ENCODE measurements around the gene KREMEN2. TPM values are rescaled to one million over a fixed set of nuclear protein-coding genes. Genes with fewer than 3 reads are reported as not detected.

KREMEN2 gene
- total and polyA plus RNA-seq, 2 of the 13 experiments (the other 11 are each of a cell fraction or from before 2014, with no cell fraction given): 0.48 to 1.2 TPM

DNA sequence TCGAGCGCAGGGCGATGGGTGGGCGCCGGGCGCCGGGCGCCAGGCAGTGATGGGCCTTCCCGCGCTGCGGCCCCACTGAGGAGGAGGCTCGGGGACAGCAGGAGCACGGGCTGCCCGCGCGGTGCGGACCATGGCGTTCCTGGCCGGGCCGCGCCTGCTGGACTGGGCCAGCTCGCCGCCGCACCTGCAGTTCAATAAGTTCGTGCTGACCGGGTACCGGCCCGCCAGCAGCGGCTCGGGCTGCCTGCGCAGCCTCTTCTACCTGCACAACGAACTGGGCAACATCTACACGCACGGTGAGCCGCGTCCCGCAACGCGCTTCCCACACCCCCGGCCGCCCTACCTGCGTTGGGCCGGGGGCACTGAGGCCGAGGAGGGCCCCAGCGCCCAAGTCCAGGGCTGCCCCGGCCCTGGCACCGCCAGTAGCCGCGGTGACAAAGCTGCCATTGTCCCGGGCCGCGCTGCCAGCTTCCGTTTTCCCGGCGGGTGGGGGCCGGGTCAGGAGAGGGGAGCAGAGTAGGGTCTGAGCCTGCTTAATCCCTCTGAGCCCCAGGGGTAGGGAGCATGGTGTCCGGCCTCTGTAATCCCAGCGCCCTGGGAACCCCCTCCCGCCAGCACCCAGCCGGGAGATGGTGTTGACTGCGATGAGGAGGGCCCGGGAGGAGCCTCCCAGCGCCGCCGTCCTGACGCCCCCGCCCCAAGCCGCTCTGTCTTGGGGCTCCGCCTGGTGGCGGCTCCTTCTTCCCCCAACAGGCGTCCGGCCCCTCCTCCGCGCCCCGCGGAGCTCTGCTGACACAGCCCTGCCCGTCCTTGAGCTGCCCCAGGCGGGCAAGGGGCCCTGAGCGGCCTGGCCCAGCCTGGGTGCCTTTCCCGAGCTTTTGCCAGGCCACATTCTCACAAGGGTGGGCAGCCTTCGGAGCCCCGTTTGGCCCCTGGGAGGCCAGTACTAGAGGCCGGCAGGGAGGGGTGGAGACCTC is 5.8 kb downstream of the KREMEN2 start (continued):
- TF ChIP-seq, protein P1, sequence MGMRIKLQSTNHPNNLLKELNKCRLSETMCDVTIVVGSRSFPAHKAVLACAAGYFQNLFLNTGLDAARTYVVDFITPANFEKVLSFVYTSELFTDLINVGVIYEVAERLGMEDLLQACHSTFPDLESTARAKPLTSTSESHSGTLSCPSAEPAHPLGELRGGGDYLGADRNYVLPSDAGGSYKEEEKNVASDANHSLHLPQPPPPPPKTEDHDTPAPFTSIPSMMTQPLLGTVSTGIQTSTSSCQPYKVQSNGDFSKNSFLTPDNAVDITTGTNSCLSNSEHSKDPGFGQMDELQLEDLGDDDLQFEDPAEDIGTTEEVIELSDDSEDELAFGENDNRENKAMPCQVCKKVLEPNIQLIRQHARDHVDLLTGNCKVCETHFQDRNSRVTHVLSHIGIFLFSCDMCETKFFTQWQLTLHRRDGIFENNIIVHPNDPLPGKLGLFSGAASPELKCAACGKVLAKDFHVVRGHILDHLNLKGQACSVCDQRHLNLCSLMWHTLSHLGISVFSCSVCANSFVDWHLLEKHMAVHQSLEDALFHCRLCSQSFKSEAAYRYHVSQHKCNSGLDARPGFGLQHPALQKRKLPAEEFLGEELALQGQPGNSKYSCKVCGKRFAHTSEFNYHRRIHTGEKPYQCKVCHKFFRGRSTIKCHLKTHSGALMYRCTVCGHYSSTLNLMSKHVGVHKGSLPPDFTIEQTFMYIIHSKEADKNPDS (CRISPR knock-in tag; IDR thresholded peaks at IDR 0.05): 0 out of 2 replicates have a peak, but pooled peaks have one; percentile 52
- TF ChIP-seq, protein P2, sequence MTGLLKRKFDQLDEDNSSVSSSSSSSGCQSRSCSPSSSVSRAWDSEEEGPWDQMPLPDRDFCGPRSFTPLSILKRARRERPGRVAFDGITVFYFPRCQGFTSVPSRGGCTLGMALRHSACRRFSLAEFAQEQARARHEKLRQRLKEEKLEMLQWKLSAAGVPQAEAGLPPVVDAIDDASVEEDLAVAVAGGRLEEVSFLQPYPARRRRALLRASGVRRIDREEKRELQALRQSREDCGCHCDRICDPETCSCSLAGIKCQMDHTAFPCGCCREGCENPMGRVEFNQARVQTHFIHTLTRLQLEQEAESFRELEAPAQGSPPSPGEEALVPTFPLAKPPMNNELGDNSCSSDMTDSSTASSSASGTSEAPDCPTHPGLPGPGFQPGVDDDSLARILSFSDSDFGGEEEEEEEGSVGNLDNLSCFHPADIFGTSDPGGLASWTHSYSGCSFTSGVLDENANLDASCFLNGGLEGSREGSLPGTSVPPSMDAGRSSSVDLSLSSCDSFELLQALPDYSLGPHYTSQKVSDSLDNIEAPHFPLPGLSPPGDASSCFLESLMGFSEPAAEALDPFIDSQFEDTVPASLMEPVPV (CRISPR knock-in tag; IDR thresholded peaks at IDR 0.05): no peak
- TF ChIP-seq HMGXB4 (CRISPR knock-in tag; IDR thresholded peaks at IDR 0.05; ENCODE audit: borderline replicate concordance in 1 of 2, low read depth in 1 of 2) (peak; percentile 86 to 90), PHF8 (CRISPR knock-in tag; IDR thresholded peaks at IDR 0.05) (peak; percentile 50), NFAT5 (CRISPR knock-in tag; IDR thresholded peaks at IDR 0.05) (no peak; the same call in 1 of the 2 replicates), ZFYVE20 (CRISPR knock-in tag; IDR thresholded peaks at IDR 0.05; ENCODE audit: borderline replicate concordance, low read depth) (no peak), MLXIP (CRISPR knock-in tag; IDR thresholded peaks at IDR 0.05; ENCODE audit: borderline replicate concordance) (no peak), NBN (conservative IDR thresholded peaks at IDR 0.05) (no peak), ZNF124 (CRISPR knock-in tag; IDR thresholded peaks at IDR 0.05) (no peak), MED8 (CRISPR knock-in tag; IDR thresholded peaks at IDR 0.05; ENCODE audit: insufficient replicate concordance) (no peak)
- TF ChIP-seq, protein P3, sequence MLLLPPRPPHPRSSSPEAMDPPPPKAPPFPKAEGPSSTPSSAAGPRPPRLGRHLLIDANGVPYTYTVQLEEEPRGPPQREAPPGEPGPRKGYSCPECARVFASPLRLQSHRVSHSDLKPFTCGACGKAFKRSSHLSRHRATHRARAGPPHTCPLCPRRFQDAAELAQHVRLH (CRISPR knock-in tag; IDR thresholded peaks at IDR 0.05; ENCODE audit: borderline replicate concordance, low read depth): peak; percentile 58

Data from HepG2 (cell line).